Ascending aorta (tissue), 2 donors: ENCODE results near the gene KRTAP12-1. TPM values are rescaled to one million over a fixed set of nuclear protein-coding genes. Genes with fewer than 3 reads are reported as not detected.

Source experiments
- DNase-seq, 2 donors: peaks; one replicate each; pipeline ENCODE4 v3.0.0-alpha.2; 2019; ENCODE audit warnings: low spot score in 2 of 2
- H3K27ac ChIP-seq, 2 donors: fragments of 200-600 bp; sonication (generic); one replicate each; pipeline ENCODE4 v1.5.1; 2016 to 2017; ENCODE audit warnings: mild to moderate bottlenecking in 1 of 2
- H3K27me3 ChIP-seq: fragments of 200-600 bp; sonication (generic); one replicate; pipeline ENCODE4 v1.5.1; 2017
- H3K36me3 ChIP-seq, 2 donors: fragments of 200-600 bp; sonication (generic); one replicate each; pipeline ENCODE4 v1.5.1; 2016
- H3K4me1 ChIP-seq, 2 donors: fragments of 200-600 bp; sonication (generic); one replicate each; pipeline ENCODE4 v1.5.1; 2016 to 2017; ENCODE audit warnings: mild to moderate bottlenecking in 1 of 2
- H3K4me3 ChIP-seq, 2 donors: fragments of 200-600 bp; sonication (generic); one replicate each; pipeline ENCODE4 v1.5.1; 2016 to 2017; ENCODE audit warnings: mild to moderate bottlenecking in 1 of 2
- H3K9me3 ChIP-seq, 2 donors: fragments of 200-600 bp; sonication (generic); one replicate each; pipeline ENCODE4 v1.5.1; 2016
- CTCF ChIP-seq, 3 experiments: fragments of 200-600 bp in 2 of 3; fragments of 450-650 bp in 1 of 3; sonication (generic) in 2 of 3; IDR thresholded peaks; one replicate each; pipeline ENCODE4 v1.5.1; 2016 to 2019; ENCODE audit warnings: antibody characterized with exemption in 3 of 3, mild to moderate bottlenecking in 1 of 3, moderate library complexity in 1 of 3
- intact Hi-C: fragments of 100-400 bp; cut with DNase I; formaldehyde crosslinking; loops from one replicate; pipeline ENCODE4 v1.15.1; 2023
- total RNA-seq: library from RNA; depleted of rRNA; stranded (reverse); fragments of >200 nt; gene quantifications from one replicate; pipeline ENCODE4 v1.1.0, GENCODE V29; 2016

Gene KRTAP12-1
- total RNA-seq, 1 donor from 2014 or later = not detected

- H3K4me1 ChIP-seq = no peaks in the 10 kb centered on the region
- peaks cover 22% of the 10 kb centered on the region for H3K27me3 ChIP-seq
- H3K4me3 ChIP-seq = no peak within 1 kb of the TSS
- no peak within 1 kb of the TSS for H3K27ac ChIP-seq
- H3K9me3 ChIP-seq = no peaks in the 10 kb centered on the region
- no peak for TF ChIP-seq CTCF (IDR thresholded peaks at IDR 0.05)
- no peaks in the 10 kb centered on the region for H3K36me3 ChIP-seq
- intact Hi-C loops = no loop called here
- peak in 1 of 2 donors; percentile 50 for DNase-seq
Measured at GRCh38 chr21:44711327-44712202, 29.6 kb upstream of the KRTAP12-1 start, which contains the start of gene TSPEAR. Gene TSPEAR (minus strand): TSS chr21:44711572. CDS start chr21:44711514, 58 bp downstream.

DNA sequence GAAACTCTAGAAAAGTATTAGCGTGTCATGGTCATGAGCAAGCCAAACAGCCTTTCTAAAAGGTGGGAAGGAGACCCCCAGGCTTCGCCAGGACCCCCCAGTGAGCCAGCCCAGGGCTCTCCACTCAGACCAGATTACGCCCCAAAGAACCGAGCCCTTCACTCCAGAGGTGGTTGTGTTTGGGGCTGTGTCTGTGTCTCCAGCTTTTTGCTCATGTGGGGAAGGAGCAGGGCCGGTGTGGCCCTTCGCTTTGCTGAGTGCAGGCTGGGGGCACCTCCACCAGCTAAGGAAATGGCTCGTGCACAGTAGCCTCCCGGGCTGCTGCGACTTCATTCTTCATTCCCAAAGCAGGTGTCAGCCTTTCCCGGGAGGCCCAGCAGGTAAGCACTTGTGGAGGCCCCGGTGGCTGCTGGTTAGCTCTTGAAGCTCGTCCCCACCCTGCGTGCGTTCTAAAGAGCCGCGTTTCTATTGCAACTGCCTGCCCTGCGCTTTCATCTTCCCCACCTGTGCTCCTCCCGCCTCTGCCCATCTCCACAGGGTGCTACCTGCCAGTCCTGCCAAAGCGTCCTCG, 28.9 kb upstream of the KRTAP12-1 start:
- H3K9me3 ChIP-seq = no peaks in the 10 kb centered on the region
- no peak for TF ChIP-seq CTCF (IDR thresholded peaks at IDR 0.05)
- H3K27me3 ChIP-seq = peaks cover 22% of the 10 kb centered on the region
- DNase-seq = peak in 1 of 2 donors; percentile 60
- no peak overlapping the region for H3K4me3 ChIP-seq
- H3K27ac ChIP-seq = no peak overlapping the region
- intact Hi-C loops = no loop called here
- H3K36me3 ChIP-seq = no peaks in the 10 kb centered on the region
- H3K4me1 ChIP-seq = no peaks in the 10 kb centered on the region

- no peak for TF ChIP-seq CTCF (IDR thresholded peaks at IDR 0.05)
- H3K27ac ChIP-seq = no peak overlapping the region
- H3K4me1 ChIP-seq = no peaks in the 10 kb centered on the region
- DNase-seq = peak in 1 of 2 donors; percentile 55
- no peaks in the 10 kb centered on the region for H3K36me3 ChIP-seq
- no peak overlapping the region for H3K4me3 ChIP-seq
- H3K27me3 ChIP-seq = peaks cover 22% of the 10 kb centered on the region
- intact Hi-C loops = no loop called here
- no peaks in the 10 kb centered on the region for H3K9me3 ChIP-seq
Measured at GRCh38 chr21:44710294-44710665, 28.3 kb upstream of the KRTAP12-1 start.

DNA sequence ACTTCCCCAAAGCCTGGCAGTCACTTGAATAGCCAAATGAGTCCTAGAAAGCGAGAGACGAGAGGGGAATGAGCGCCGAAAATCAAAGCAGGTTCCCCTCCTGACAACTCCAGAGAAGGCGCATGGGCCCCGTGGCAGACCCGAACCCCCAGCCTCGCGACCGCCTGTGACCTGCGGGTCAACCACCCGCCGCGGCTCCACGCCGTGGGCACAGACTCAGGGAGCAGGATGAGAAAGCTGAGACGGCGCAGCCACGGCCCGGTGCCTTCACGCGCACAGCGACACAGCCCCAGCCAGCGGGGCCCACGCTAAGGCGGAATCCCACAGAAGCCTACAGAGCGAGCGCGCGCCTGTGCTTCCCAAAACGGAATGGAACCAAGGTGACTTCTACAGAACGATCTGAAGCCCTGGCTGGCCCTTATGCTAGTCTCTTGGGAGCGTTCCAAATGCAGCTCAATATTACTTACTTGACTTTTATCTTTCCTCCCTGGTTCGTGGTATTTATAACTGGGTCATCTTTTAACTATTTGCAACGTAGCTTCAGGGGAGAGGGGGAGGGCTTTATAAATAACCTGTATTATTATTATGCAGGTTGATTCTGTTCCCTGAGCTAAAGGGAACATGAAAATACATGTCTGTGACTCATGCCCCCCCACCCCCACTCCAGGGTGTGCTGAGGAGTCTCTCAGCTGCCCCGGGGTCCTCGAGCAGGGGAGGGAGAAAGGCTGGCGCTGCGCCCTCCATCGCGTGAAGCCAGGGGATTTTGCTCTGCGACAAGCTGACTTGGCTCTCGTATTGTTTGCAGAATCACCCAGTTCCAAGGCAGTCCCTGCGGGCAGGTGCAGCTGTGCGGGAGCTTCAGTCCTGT, 27.7 kb upstream of the KRTAP12-1 start:
- H3K27ac ChIP-seq = no peak overlapping the region
- no peak overlapping the region for H3K4me3 ChIP-seq
- H3K27me3 ChIP-seq = peaks cover 22% of the 10 kb centered on the region
- no peaks in the 10 kb centered on the region for H3K36me3 ChIP-seq
- TF ChIP-seq CTCF (IDR thresholded peaks at IDR 0.05) = no peak
- no peaks in the 10 kb centered on the region for H3K4me1 ChIP-seq
- intact Hi-C loops = no loop called here
- H3K9me3 ChIP-seq = no peaks in the 10 kb centered on the region
- DNase-seq = peak in 1 of 2 donors; percentile 60

- peak in 1 of 2 donors; percentile 43 for DNase-seq
- Histone ChIP-seq H3K36me3 (no peaks in the 10 kb centered on the region), H3K27ac (no peak overlapping the region), H3K4me1 (no peaks in the 10 kb centered on the region), H3K27me3 (peaks cover 22% of the 10 kb centered on the region), H3K9me3 (no peaks in the 10 kb centered on the region), H3K4me3 (no peak overlapping the region)
- no peak for TF ChIP-seq CTCF (IDR thresholded peaks at IDR 0.05)
- intact Hi-C loops = no loop called here
Measured at GRCh38 chr21:44708866-44709425, 27.0 kb upstream of the KRTAP12-1 start.
